HepG2 (cell line): ENCODE data around the gene MYOZ3.

ENCODE experiments used
- CTCF ChIP-seq: sonication (generic); formaldehyde crosslinking; IDR thresholded peaks from 2 replicates; pipeline ENCODE4 v1.5.0; 2020; ENCODE audit warnings: mild to moderate bottlenecking, missing genetic modification reagents, moderate library complexity
- FOSL1 ChIP-seq: sonication (generic); formaldehyde crosslinking; IDR thresholded peaks from 2 replicates; pipeline ENCODE4 v1.9.0; 2021; ENCODE audit warnings: missing genetic modification reagents, borderline replicate concordance
- FOXK1 ChIP-seq: sonication (generic); formaldehyde crosslinking; IDR thresholded peaks from 2 replicates; pipeline ENCODE4 v1.4.0; 2020; ENCODE audit warnings: low read depth, missing genetic modification reagents, borderline replicate concordance
- MYC ChIP-seq: sonication (generic); formaldehyde crosslinking; IDR thresholded peaks from 2 replicates; pipeline ENCODE4 v1.9.0; 2021; ENCODE audit warnings: missing genetic modification reagents, borderline replicate concordance
- NFRKB ChIP-seq: fragments of 450-650 bp; IDR thresholded peaks from 2 replicates; pipeline ENCODE4 v1.6.1; 2017
- PHF5A ChIP-seq: IDR thresholded peaks from one replicate; pipeline ENCODE4 v1.6.1; 2018; ENCODE audit warnings: low read depth, missing genetic modification reagents; ENCODE audit not compliant: unreplicated experiment
- SIN3B ChIP-seq: fragments of 150-350 bp; IDR thresholded peaks from 2 replicates; pipeline ENCODE4 v1.6.1; 2014; ENCODE audit warnings: low read length
- TBL1XR1 ChIP-seq: fragments of 150-350 bp; IDR thresholded peaks from 2 replicates; pipeline ENCODE4 v1.6.1; 2014; ENCODE audit warnings: borderline replicate concordance, low read length; ENCODE audit not compliant: partially characterized antibody
- TOE1 ChIP-seq: sonication (generic); formaldehyde crosslinking; IDR thresholded peaks from 2 replicates; pipeline ENCODE4 v1.4.0; 2020; ENCODE audit warnings: mild to moderate bottlenecking, missing genetic modification reagents
- ZNF281 ChIP-seq: sonication (generic); formaldehyde crosslinking; IDR thresholded peaks from 2 replicates; pipeline ENCODE4 v1.4.0; 2020; ENCODE audit warnings: missing genetic modification reagents, borderline replicate concordance
- ZNF318 ChIP-seq: sonication (generic); formaldehyde crosslinking; IDR thresholded peaks from 2 replicates; pipeline ENCODE4 v1.4.0; 2020; ENCODE audit warnings: mild to moderate bottlenecking, missing genetic modification reagents
- ZNF337 ChIP-seq: sonication (generic); formaldehyde crosslinking; IDR thresholded peaks from 2 replicates; pipeline ENCODE4 v1.5.1; 2020; ENCODE audit warnings: missing genetic modification reagents, low read depth, mild to moderate bottlenecking, borderline replicate concordance
- ZNF580 ChIP-seq: IDR thresholded peaks from 2 replicates; pipeline ENCODE4 v1.6.1; 2016; ENCODE audit warnings: low read depth, borderline replicate concordance

- no peak for TF ChIP-seq CTCF (CRISPR knock-in tag)
- TF ChIP-seq PHF5A (CRISPR knock-in tag), result no peak
- no peak for TF ChIP-seq ZNF281 (CRISPR knock-in tag)
- TF ChIP-seq TBL1XR1, result no peak
- no peak for TF ChIP-seq FOXK1 (CRISPR knock-in tag)
- no peak for TF ChIP-seq ZNF580 (CRISPR knock-in tag)
- TF ChIP-seq ZNF318 (CRISPR knock-in tag), result no peak
- TF ChIP-seq NFRKB, result no peak
- TF ChIP-seq ZNF337 (CRISPR knock-in tag), result no peak
- TF ChIP-seq FOSL1 (CRISPR knock-in tag), result no peak
- TF ChIP-seq TOE1, result no peak
- no peak for TF ChIP-seq SIN3B
- no peak for TF ChIP-seq MYC (CRISPR knock-in tag)
These were observed 22.3 kb upstream of the MYOZ3 start for GRCh38 chr5:150638488-150639376.
